ENCODE measurements around the gene PPM1L. TPM values are rescaled to one million over a fixed set of nuclear protein-coding genes. Genes with fewer than 3 reads are reported as not detected.

Gene PPM1L
- total and polyA plus RNA-seq, 10 of the 15 experiments (the other 5 are each of a cell fraction or from before 2014, with no cell fraction given), result under 0.01 to 0.33 (median 0.06) TPM; not detected in 1

GRCh38 chr3:160804762-160805161 lies 48.7 kb downstream of the PPM1L start:
- WGBS (ENCODE audit: insufficient coverage, insufficient replicate concordance, low lambda C conversion rate, missing lambda C conversion rate), result 0% methylated on average over 1 of the region's 1 CpG
- CTCF ChIA-PET, result no interaction called here
- TF ChIP-seq BACH1 (IDR thresholded peaks at IDR 0.05; ENCODE audit: borderline replicate concordance), result no peak
- TF ChIP-seq SIN3A (IDR thresholded peaks at IDR 0.05; ENCODE audit: low read depth, low read length), result no peak
- no peak for TF ChIP-seq REST (IDR thresholded peaks at IDR 0.05; ENCODE audit: low read depth, low read length)
- no peak for TF ChIP-seq IRF3 (IDR thresholded peaks at IDR 0.05)
- TF ChIP-seq, protein P1, sequence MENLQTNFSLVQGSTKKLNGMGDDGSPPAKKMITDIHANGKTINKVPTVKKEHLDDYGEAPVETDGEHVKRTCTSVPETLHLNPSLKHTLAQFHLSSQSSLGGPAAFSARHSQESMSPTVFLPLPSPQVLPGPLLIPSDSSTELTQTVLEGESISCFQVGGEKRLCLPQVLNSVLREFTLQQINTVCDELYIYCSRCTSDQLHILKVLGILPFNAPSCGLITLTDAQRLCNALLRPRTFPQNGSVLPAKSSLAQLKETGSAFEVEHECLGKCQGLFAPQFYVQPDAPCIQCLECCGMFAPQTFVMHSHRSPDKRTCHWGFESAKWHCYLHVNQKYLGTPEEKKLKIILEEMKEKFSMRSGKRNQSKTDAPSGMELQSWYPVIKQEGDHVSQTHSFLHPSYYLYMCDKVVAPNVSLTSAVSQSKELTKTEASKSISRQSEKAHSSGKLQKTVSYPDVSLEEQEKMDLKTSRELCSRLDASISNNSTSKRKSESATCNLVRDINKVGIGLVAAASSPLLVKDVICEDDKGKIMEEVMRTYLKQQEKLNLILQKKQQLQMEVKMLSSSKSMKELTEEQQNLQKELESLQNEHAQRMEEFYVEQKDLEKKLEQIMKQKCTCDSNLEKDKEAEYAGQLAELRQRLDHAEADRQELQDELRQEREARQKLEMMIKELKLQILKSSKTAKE (IDR thresholded peaks at IDR 0.05; ENCODE audit: low read depth, poor library complexity, severe bottlenecking), result no peak
- TF ChIP-seq RCOR1 (conservative IDR thresholded peaks at IDR 0.05; ENCODE audit: low read depth, low read length), result no peak
- TF ChIP-seq ZNF274 (IDR thresholded peaks at IDR 0.05; ENCODE audit: insufficient read depth, insufficient read length), result no peak
- TF ChIP-seq IKZF1 (conservative IDR thresholded peaks at IDR 0.05), result no peak
- no peak for TF ChIP-seq NFIC (IDR thresholded peaks at IDR 0.05; ENCODE audit: low read depth, low read length)
- TF ChIP-seq CEBPZ (IDR thresholded peaks at IDR 0.05; ENCODE audit: low read depth, low read length), result no peak
- no peak for TF ChIP-seq BHLHE40 (IDR thresholded peaks at IDR 0.05; ENCODE audit: borderline replicate concordance in 1 of 2, low read depth in 2 of 2, low read length in 1 of 2)
- TF ChIP-seq MXI1 (IDR thresholded peaks at IDR 0.05; ENCODE audit: low read depth, low read length), result no peak
- no peak for TF ChIP-seq STAT3 (IDR thresholded peaks at IDR 0.05; ENCODE audit: low read depth, low read length)
- no peak for TF ChIP-seq NR2F1 (conservative IDR thresholded peaks at IDR 0.05)
- no peak for TF ChIP-seq MYB (IDR thresholded peaks at IDR 0.05; ENCODE audit: borderline replicate concordance, low read depth, low read length)
- TF ChIP-seq ZNF24 (IDR thresholded peaks at IDR 0.05), result no peak

More at GRCh38 chr3:160804762-160805161, 48.7 kb downstream of the PPM1L start:
- H3K4me3 ChIP-seq, result no peak overlapping the region
- FAIRE-seq, result no peak
- ChIA-PET POLR2A (no interaction called here), SMC1A (ENCODE audit: uncharacterized antibody, unreplicated experiment) (no interaction called here), RAD21 (ENCODE audit: unreplicated experiment) (no interaction called here)
- no peak for DNase-seq (ENCODE audit: low read depth, low spot score)
- BruUV-seq (replicated peaks), result no TSS peak
- no peaks in the 10 kb centered on the region; a peak in 2 of 4 replicates for H3K27me3 ChIP-seq (replicated peaks in 1 of 2; ENCODE audit: control insufficient read depth in 2 of 2, insufficient read depth in 2 of 2, low read length in 1 of 2)
- no peaks in the 10 kb centered on the region for H4K20me1 ChIP-seq (ENCODE audit: control insufficient read depth, insufficient read depth)
- no peak overlapping the region for H3K9ac ChIP-seq (ENCODE audit: control insufficient read depth, insufficient read depth, low read length)
- H3K36me3 ChIP-seq (ENCODE audit: control insufficient read depth in 2 of 2, insufficient read depth in 2 of 2, low read length in 1 of 2), result no peaks in the 10 kb centered on the region
- H2AFZ ChIP-seq (ENCODE audit: control insufficient read depth, low read depth, low read length), result no peak overlapping the region
- H3K9me3 ChIP-seq (replicated peaks; ENCODE audit: control insufficient read depth, insufficient read depth, low read length), result no peaks in the 10 kb centered on the region
- in situ Hi-C loops (cut with MboI) (no loop called here), intact Hi-C loops (cut with micrococcal nuclease; ENCODE audit: unreplicated experiment) (no loop called here)
- no peak overlapping the region for H3K27ac ChIP-seq (ENCODE audit: control insufficient read depth, insufficient read depth)
- H3K79me2 ChIP-seq (ENCODE audit: control insufficient read depth, insufficient read depth, low read length), result no peaks in the 10 kb centered on the region
- H3K4me1 ChIP-seq (ENCODE audit: control insufficient read depth, insufficient read depth, low read length), result peaks cover 8% of the 10 kb centered on the region
- no peak for ATAC-seq
- H3K4me2 ChIP-seq (ENCODE audit: control insufficient read depth, insufficient read depth), result no peak overlapping the region

All from GM12878 (cell line).